Fibroblast of skin of left quadriceps (primary cell): Measurements from ENCODE around the gene ZNF511.
"Not testable (repeated sequence)": the region's sequence is repeated elsewhere in the genome, so short reads cannot be mapped to it uniquely, and the experiment has no call there.

Source experiments
- DNase-seq, 2 experiments: peaks; one replicate each; pipeline ENCODE4 v3.0.0-alpha.2; 2013; ENCODE audit warnings: low read depth in 2 of 2

The ZNF511 gene

DNA sequence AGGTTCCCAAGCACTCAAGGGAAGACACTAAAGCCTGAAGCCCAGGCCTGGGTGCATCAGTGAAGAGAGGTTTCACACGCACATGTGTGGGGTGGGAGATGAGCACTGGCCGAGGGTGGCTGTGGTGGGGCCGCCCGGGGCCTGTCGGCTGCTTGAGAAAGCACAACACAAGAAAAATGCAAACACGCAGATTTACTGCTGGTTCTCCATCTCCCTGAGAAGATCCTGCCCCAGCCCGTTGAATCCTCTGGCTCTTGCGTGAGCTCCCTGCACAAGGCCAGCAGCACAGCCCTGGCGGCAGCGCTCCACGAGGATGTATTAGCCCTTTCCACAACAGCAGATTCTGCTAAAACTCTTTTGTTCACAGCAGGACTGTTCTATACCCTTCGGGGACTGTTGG, 6.2 kb downstream of the ZNF511 start:
- DNase-seq, result no peak

DNA sequence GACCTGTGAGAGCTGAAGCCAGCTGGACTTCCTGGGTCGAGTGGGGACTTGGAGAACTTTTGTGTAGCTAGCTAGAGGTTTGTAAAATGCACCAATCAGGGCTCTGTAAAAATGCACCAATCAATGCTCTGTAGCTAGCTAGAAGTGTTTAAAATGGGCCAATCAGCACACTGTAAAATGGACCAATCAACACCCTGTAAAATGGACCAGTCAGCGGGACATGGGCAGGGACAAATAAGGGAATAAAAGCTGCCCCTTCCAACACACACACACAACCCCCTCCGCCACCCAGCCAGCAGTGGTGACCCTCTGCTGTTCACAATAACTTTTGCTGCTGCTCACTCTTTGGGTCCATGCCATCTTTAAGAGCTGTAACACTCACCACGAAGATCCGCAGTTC, 7.1 kb downstream of the ZNF511 start:
- DNase-seq, result no peak

DNA sequence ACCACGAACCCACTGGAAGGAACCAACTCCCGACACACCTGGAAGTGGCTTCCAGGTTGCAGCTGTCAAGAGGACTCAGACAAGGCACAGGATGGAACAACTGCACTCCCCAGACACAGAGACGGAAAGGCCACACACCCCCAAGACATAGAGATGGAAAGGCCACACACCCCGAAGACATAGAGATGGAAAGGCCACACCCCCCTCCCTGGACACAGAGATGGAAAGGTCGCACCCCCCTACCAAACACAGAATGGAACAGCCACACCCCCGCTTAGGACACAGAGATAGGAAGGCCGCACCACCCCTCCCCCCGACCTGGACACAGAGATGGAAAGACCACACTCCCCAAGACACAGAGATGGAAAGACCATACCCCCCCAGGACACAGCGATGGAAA, 7.6 kb downstream of the ZNF511 start:
- DNase-seq, result no peak

DNA sequence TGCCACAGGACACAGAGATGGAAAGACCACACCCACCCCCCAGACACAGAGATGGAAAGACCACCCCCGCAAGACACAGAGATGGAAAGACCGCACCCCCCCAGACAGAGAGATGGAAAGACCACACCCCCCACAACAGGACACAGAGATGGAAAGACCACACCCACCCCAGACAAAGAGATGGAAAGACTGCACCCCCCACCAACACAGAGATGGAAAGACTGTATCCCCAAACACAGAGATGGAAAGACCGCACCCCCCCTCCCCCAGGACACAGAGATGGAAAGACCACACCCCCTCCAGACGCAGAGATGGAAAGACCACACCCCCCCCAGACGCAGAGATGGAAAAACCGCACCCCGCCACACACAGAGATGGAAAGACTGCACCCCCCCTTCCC, 8.0 kb downstream of the ZNF511 start:
- no peak for DNase-seq

DNA sequence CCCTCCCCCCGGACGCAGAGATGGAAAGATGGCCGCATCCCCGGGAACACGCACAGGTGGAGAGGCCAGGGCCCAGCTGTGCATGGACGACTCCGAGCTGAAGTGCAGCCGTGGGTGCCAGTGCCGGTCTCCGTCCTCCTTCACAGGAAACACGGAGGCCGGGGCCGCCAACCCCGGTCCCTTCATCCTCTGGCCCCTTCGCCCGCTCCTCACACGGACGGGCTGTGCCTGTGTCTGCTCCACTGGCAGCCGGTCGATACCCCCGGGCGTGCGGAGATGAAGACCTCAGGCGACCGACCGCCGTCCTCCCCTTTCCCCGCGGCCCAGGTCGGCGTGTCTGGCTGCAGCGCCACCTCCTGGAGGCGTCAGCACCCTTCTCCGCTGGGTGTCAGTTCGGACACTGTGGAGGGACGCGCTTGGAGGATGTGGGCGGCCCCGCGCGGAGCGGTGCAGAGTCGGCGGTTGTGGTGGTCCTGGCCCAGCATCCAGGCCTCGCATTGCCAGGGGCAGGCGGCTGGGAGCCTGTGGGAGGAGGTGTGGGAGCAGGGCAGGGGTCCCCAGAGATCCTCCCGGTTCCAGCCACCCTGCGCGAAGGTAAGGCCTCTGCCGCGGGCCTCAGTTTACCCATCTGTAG, 9.9 kb downstream of the ZNF511 start:
- DNase-seq, result no peak

DNA sequence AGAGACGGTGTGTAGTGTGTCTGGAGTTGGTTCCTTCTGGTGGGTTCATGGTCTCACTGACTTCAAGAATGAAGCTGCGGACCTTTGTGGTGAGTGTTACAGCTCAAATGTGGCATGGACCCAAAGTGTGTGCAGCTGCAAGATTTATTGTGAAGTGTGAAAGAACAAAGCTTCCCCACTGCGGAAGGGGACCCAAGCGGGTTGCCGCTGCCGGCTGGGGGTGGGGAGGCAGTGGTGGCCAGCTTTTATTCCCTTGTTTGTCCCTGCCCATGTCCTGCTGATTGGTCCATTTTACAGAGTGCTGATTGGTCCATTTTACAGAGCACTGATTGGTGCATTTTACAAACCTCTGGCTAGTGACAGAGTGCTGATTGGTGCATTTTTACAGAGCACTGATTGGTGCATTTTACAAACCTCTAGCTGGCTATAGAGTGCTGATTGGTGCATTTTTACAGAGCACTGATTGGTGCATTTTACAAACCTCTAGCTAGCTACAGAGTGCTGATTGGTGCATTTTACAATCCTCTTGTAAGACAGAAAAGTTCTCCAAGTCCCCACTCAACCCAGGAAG, 12.2 kb downstream of the ZNF511 start:
- not testable (repeated sequence) for DNase-seq

DNA sequence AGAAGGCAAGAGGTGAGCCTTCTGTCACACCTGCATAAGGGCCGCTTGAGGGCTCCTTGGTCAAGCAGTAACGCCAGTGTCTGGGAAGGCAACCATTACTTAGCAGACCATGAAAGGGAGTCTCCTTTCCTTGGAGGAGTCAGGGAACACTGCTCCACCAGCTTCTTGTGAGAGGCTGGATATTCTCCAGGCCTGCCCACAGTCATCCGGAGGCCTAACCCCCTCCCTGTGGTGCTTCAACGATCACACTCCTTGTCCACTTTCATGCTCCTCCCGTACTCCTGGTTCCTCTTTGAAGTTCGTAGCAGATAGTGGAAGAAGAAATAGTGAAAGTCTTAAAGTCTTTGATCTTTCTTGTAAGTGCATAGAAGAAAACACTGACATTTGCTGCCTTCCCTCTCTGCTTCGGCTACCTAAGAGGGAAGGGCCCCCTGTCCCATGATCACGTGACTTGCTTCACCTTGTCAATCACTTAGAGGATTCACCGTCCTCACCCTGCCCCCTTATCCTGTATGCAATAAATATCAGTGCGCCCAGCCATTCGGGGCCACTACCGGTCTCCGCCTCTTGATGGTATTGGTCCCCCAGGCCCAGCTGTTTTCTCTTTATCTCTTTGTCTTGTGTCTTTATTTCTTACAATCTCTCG, 13.5 kb downstream of the ZNF511 start:
- DNase-seq, result not testable (repeated sequence)

DNA sequence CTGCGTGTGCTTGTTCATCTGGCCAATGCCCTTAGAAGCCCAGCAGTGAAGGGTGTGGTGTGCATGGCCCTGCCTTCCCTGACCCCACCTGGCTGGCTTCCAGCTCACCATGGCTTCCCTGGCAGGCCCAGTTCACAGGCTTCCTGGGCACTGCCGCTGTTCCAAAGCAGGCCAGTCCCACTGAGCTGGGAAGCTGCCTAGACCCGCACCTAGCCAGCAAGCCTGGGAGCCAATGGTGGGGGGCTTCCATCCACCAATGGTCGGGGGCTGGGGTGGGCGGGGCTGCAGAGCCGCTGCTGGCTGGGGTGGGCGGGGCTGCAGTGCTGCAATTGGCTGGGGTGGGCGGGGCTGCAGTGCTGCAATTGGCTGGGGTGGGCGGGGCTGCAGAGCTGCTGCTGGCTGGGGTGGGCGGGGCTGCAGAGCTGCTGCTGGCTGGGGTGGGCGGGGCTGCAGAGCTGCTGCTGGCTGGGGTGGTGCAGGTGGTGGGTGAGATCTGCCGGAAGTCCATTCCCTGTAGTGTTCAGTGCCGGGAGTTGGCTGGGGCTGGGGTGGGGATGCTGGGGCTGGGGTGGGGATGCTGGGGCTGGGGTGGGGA, 15.6 kb downstream of the ZNF511 start:
- DNase-seq, result no peak

DNA sequence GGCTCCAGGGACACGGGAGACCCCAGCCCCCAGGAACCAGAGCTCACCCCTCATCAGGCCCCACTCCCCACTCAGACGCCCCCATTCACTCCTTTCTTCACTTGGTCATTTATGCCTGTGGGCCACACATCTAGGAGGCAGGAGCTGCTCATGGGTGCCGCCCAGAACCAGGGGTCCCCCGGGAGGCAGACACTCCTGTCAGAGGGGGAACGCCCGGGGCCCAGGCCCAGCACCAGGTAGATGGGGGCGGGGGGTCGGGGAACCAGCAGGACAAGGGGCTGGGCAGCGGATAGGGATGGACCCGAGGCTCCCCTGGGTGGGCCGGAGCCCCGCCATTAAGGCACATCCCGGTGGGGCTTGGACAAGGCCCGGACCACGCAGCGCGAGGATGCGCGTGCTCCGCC, 16.1 kb downstream of the ZNF511 start:
- no peak for DNase-seq

DNA sequence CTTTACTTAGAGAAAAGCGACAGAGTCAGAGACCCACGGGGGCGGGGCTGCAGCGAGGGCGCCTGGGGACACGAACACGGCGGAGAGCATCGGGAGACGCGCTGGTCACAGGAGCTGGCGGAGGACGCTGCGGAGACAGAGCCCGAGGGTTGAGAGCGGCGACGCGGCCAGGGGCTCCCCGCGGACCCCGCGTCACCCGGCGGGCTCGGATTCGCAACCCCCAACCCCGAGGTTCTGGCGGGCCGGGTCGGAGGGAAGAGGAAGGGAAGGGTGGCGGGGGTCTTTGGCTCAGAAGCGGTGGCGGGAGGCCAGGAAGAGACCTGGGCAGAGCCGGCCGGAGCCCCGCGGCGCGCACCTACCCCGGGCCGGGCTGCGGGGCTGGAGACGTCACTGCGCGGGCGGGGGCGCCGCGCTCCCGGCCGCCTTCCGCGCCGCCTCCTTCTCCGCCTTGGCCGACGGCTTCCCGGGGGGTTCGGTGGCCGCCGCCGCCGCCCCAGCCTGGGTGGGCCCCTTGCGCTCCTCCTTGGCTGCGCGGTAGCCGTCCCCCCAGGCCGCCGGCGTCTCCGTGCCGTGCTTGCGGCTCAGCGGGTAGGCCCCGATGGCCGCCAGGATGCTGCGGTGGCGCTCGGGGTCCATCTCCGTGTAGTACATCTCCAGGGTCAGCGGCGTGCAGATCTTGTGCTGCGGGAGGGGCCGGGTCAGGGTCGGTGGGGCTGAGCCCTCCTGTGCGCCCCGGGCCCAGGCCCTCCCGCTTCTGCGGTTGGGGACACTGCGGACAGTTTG, 16.9 kb downstream of the ZNF511 start:
- DNase-seq, result no peak

DNA sequence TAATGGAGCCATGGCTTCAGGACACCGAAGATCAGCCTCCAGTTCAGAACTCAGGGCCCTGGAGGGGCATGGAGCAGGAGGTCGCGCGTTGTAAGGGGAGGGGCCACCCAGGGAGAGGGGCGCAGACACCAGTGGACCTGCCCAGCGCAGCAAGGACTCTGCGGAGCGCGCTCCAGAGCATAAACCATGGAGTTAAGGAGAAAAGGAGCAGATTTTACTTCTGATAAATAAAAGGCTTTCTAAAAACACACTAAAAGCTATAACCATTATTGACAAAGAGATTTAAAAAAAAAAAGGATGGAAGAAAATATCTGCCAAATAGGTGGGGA, 17.5 kb downstream of the ZNF511 start:
- DNase-seq, result no peak

DNA sequence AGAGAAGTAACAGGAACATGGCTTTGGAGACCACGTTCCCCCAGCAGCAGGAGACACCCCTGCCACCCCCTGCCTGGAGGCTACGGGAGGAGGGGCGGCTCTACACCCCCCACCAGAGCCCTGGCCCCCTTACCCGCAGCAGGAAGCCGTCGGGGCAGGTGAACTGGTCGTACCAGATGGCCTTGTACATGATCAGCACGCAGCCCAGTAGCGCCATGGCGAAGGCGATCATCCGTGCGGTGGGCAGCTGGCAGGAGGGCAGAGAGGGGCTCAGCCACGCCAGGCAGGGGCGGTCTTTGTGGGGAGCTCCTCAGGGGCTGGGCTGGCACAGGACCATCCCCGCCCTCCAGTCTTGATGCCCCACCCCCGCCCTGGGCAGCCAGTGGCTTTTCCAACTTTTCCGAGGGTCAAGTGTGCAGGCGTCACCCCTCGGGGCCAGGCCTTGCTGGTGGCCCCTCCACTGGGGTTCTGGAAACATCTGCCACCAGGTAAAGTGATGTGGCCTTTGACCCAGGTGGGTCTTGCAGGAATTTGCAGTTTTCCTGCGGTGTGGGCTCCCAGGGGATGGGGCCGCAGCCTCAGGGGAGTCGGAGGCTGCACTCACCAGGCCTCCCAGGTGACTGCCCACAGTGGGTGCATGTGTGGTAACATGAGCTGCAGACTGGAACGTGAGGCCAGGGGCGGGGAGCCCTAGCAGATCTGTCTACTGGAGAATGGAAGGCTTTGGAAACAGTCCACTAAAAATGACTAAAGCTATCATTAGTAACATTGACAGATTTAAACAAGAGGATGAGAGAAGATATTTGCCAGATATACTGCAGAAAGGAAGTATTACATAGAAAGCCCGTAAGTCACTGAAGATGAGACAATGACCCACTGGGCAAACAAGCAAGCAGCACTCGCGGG, 18.3 kb downstream of the ZNF511 start:
- DNase-seq, result peak in 1 of 2 experiments; percentile 20

DNA sequence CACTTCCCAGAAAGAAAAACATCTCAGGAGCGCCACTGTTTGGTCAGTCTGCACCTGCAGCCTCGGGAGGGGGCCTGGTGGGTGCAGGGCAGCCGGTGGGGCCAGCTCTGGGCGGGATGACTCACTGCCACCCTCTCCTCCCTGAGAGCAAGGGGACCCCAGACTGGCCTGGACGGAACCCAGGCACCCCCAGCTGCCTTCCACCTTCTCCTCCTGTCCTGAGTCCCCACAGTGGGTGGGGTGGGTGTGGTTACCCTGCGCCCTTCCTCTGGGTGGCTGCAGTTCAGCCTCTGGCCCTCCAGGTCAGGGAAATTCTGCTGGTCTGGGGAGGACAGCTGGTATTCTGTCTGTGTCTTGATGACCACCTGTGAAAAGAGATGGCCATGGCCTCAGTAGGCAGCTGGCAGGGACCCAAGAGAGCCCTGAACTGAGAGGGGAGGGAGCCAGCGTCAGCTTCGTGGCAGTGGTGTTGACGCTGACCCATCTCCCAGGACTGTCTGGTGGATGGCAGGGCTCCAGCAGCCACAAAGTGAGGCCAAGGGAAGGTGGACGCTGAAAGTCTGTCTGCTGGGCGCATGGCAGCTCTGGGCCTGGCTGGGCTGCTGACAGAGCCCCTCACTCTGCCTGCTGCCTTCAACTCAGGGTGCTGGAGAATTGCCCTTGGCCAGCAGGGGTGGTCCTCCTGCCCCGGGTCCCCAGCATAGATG, 19.1 kb downstream of the ZNF511 start:
- no peak for DNase-seq

DNA sequence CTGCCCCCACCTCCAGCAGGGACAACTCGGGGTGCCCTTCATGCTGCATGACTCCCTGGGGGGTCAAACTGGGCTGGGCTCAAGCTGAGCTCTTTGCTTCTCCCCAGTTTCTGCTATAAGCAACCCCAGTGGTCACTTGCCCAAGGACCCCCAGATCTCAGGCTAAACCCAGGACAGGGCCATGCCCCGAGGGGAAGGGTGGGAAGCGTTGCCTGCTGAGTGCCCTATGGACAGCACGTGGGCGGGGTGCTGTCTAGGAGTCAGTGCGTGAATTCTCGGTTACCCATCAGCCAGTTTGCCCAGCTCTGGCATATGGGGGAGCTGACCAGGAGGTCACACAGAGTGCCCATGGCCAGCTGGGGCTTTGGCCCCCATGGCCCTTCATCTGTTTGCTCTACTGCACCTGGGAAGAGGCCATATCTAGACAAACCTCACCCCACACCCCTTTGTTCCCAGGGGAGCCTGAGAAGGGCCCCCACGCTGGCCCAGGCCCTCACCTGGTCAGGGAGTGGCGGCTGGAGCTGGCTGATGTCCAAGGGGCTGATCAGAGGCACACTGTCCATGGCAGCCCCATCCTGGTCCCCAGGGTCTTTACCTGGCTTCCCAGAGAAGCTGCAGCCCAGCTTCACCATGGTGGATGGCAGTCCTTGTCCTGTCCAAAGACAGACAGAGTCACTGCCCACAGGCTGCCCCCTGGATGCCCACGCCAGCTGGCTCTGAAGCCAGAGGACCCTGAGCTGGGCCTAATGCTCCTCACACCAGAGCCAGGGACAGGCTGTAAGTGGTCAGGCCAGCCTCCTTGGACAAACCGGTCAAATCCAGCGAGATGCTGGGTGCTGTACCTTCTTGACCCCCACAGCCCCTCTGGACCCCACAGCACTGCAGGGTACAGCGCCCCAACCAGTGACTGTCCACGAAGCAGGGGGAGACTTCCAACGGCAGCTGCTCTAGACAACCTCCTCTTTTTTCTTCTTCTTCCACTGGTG, 19.9 kb downstream of the ZNF511 start:
- DNase-seq, result no peak

DNA sequence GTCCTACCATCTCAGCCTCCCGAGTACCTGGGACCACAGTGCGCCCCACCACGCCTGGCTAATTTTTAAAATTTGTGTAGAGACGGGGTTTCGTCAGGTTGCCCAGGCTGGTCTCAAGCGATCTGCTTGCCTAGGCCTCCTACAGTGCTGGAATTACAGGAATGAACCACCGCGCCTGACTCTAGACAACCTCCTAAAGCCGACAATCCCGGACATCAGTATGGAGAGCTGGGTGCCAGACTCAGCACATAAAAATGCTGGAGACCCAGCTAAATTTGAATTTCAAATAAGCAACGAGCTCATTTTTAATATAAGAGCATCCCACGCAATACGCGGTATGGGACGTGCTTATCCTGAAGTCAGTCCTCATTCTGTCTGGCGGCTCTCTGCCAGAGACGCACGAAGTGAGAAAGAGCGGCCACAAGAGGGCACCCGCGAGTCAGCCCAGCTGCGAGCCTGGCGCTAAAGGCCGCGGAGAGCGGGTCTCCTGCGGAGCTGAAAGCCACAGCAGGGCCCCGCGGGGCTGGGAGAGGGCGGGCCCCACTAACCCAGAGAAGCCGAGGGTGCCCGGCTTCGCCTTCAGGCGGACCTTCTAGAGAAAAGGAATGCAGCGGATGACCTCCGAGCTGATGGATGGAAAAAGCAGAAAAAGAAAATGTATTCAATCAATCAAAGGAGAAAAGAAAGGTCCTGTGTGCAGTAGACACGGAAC, 20.9 kb downstream of the ZNF511 start:
- DNase-seq, result peak; percentile 53 to 58

DNA sequence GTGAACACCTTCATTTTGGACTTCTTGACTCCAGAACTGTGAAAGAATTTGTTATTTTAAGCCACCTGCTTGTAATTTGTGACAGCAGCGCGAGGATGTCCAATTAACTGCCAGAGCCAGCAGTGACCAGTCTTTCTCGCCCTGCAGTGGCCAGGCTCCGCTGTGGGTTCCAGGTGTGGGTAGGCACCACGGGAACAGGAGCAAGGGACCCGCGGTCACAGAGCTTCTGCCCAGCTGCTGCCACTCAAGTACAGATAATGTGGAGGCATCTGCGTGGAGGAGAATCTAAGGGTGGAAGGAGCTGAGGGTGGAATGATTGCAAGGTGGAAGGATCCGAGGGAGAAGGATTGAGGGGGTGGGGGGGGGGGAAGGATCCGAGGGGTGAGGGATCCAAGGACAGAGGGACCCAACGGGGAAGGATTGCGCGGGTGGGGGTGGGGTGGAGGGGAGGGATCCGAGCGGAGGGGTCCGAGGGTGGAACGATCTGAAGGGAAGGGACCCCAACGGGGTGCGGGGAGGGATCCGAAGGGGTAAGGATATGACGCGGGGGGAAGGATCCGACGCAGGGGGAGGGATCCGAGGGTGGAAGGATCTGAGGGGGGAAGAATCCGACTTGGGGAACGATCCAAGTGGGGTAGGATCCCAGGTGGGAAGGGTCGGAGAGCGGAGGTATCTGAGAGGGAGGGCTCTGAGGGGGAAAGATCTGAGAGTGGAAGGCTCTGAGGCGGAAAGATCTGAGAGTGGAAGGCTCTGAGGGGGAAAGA, 24.4 kb downstream of the ZNF511 start:
- no peak for DNase-seq

DNA sequence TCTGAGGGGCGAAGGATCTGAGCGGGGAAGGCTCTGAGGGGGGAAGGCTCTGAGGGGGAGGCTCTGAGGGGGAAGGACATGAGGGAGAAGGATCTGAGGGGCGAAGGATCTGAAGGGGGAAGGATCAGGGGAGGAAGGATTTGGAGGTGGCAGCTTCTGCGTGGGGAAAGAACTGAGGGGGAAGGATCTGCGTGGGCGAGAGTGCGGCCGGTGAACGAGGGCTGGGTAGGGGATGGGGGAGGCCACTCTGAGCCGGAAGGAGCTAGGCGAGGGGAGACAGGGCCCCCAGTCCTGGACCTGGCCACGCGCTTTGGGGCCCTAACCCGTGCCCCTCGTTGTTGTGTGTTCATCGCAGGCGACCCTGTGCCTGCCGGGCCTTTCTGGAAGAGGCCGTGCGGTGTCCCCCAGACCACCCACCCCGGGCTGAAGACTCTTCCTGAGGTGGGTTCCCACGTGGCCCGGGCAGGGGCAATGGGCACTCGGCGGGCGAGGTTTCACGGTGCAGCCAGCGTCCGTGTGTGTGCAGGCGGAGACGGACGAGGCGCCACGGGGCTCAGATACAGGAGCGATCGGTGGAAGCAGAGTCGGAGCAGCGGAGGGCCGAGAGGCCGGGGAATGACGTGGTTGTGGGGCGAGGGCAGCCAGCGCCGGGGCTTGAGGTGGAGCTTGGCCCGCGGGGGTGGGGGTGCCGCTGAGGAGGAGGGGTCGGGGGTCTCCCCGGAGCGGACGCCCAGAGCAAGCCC, 26.0 kb downstream of the ZNF511 start:
- DNase-seq, result no peak
